Osteocyte (in vitro differentiated cells): ENCODE results near the gene ATP6V1G2. TPM values are rescaled to one million over a fixed set of nuclear protein-coding genes. Genes with fewer than 3 reads are reported as not detected.
A peak's percentile ranks its signal among the peaks of the same experiment; 100 is the strongest.

Experiments used
- DNase-seq: peaks from one replicate; pipeline ENCODE4 v3.0.0; 2021; ENCODE audit warnings: mixed read lengths; ENCODE audit not compliant: unreplicated experiment; ENCODE audit errors: extremely low spot score
- H3K27ac Mint-ChIP-seq: one replicate; pipeline ENCODE4 v1.8.0; 2021; ENCODE audit warnings: mild to moderate bottlenecking, mixed read lengths; ENCODE audit not compliant: unreplicated experiment
- H3K27me3 Mint-ChIP-seq: one replicate; pipeline ENCODE4 v1.8.0; 2021; ENCODE audit warnings: mixed read lengths; ENCODE audit not compliant: unreplicated experiment
- H3K36me3 Mint-ChIP-seq: one replicate; pipeline ENCODE4 v1.8.0; 2021; ENCODE audit warnings: mixed read lengths; ENCODE audit not compliant: unreplicated experiment
- H3K4me1 Mint-ChIP-seq: one replicate; pipeline ENCODE4 v1.8.0; 2021; ENCODE audit warnings: mixed read lengths; ENCODE audit not compliant: unreplicated experiment
- H3K4me3 Mint-ChIP-seq: one replicate; pipeline ENCODE4 v1.8.0; 2021; ENCODE audit warnings: mild to moderate bottlenecking, moderate library complexity, mixed read lengths; ENCODE audit not compliant: unreplicated experiment
- H3K9me3 Mint-ChIP-seq: one replicate; pipeline ENCODE4 v1.8.0; 2021; ENCODE audit warnings: mixed read lengths; ENCODE audit not compliant: unreplicated experiment
- CTCF ChIP-seq: fragments of 200-600 bp; sonication (generic); IDR thresholded peaks from 2 replicates; pipeline ENCODE4 v1.5.0; 2021; ENCODE audit warnings: antibody characterized with exemption, mild to moderate bottlenecking, moderate library complexity
- total RNA-seq: library from RNA; stranded (reverse); gene quantifications from 2 replicates; pipeline ENCODE4 v1.2.1, GENCODE V29; 2021

ATP6V1G2 gene
- total RNA-seq, 1 donor from 2014 or later = 9.0 TPM

GRCh38 chr6:31559606-31559957, 13.2 kb upstream of the ATP6V1G2 start:
- no peaks in the 10 kb centered on the region for H3K27me3 Mint-ChIP-seq
- TF ChIP-seq CTCF = no peak
- peak overlapping the region; percentile 72 for H3K27ac Mint-ChIP-seq
- peaks cover 25% of the 10 kb centered on the region for H3K4me1 Mint-ChIP-seq
- DNase-seq = no peak
- H3K9me3 Mint-ChIP-seq = no peaks in the 10 kb centered on the region
- peaks cover 32% of the 10 kb centered on the region for H3K36me3 Mint-ChIP-seq
- H3K4me3 Mint-ChIP-seq = no peak overlapping the region

GRCh38 chr6:31558631-31559500, 12.5 kb upstream of the ATP6V1G2 start:
- H3K27me3 Mint-ChIP-seq = no peaks in the 10 kb centered on the region
- H3K27ac Mint-ChIP-seq = peak overlapping the region; percentile 72
- peaks cover 35% of the 10 kb centered on the region for H3K36me3 Mint-ChIP-seq
- no peak for DNase-seq
- no peak for TF ChIP-seq CTCF
- H3K9me3 Mint-ChIP-seq = no peaks in the 10 kb centered on the region
- no peak overlapping the region for H3K4me3 Mint-ChIP-seq
- peaks cover 25% of the 10 kb centered on the region for H3K4me1 Mint-ChIP-seq

- H3K27ac Mint-ChIP-seq = no peak overlapping the region
- peaks cover 36% of the 10 kb centered on the region for H3K36me3 Mint-ChIP-seq
- no peak overlapping the region for H3K4me3 Mint-ChIP-seq
Measured at GRCh38 chr6:31558318-31558625, 11.9 kb upstream of the ATP6V1G2 start.

DNA sequence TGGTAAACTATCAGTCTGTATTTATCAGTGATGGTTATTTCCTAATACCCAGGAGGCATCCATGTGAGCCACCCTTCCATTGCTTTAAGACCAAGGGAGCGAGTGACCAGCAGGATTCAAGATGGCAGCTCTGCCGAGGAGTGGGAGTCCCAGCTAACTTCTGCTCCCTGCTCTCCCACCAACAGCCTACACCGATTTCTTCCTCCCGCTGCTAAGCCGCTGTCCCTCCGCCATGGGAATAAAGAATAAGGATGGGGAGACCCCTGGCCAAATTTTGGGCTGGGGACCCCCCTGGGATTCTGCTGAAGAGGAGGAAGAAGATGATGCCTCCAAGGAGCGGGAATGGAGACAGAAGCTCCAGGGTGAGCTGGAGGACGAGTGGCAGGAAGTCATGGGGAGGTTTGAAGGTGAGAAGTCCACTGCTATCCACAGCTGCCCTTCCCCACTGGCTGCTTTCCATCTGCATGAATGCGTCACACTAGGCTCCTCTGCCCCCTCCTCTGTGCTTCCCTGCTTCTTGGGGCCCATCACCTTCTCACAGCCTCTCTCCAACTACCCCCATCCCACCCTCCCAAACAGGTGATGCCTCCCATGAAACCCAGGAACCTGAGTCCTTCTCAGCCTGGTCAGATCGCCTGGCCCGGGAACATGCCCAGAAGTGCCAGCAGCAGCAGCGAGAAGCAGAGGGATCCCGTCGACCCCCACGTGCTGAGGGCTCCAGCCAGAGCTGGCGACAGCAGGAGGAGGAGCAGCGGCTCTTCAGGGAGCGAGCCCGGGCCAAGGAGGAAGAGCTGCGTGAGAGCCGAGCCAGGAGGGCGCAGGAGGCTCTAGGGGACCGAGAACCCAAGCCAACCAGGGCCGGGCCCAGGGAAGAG, 11.3 kb upstream of the ATP6V1G2 start:
- Mint-ChIP-seq H3K4me1 (peaks cover 23% of the 10 kb centered on the region), H3K27ac (no peak overlapping the region), H3K4me3 (no peak overlapping the region), H3K27me3 (no peaks in the 10 kb centered on the region), H3K36me3 (peaks cover 38% of the 10 kb centered on the region), H3K9me3 (no peaks in the 10 kb centered on the region)
- no peak for DNase-seq
- no peak for TF ChIP-seq CTCF

More at GRCh38 chr6:31558318-31558625, 11.9 kb upstream of the ATP6V1G2 start:
- Mint-ChIP-seq H3K4me1 (peaks cover 25% of the 10 kb centered on the region), H3K9me3 (no peaks in the 10 kb centered on the region), H3K27me3 (no peaks in the 10 kb centered on the region)
- no peak for TF ChIP-seq CTCF
- no peak for DNase-seq

DNA sequence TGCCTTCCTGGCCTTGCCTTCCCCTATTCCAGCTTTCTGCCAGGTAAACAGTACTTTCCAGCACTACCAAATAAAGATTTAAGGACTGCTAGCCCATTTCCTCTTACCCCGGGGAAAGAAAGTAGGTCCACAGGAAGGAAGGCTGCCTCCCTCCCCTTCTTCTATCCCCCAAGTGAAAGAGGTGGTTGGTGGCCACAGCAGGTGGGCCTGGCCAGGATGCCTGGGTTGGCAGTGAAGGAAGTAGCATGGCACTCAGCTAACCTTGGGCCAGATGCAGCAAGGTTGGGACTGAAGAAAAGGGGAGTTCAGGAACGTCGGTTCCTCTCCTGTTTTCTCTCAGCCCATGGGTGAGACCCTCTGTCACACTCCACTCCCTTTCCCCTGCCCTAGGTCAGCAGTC, 9.9 kb upstream of the ATP6V1G2 start:
- DNase-seq = no peak
- H3K27me3 Mint-ChIP-seq = no peaks in the 10 kb centered on the region
- H3K4me1 Mint-ChIP-seq = peaks cover 23% of the 10 kb centered on the region
- TF ChIP-seq CTCF = no peak
- H3K9me3 Mint-ChIP-seq = no peaks in the 10 kb centered on the region
- H3K27ac Mint-ChIP-seq = no peak overlapping the region
- H3K36me3 Mint-ChIP-seq = peaks cover 41% of the 10 kb centered on the region
- H3K4me3 Mint-ChIP-seq = no peak overlapping the region
